GM19468 (cell line): ENCODE data around the gene SOX9.
"Not testable (repeated sequence)": the region's sequence is repeated elsewhere in the genome, so short reads cannot be mapped to it uniquely, and the experiment has no call there.

Experiments
- ATAC-seq: cut with Tn5 transposase; IDR thresholded peaks from one replicate; pipeline ENCODE4 v1.9.1; 2021; ENCODE audit warnings: mild to moderate bottlenecking, moderate library complexity, moderate number of reproducible peaks; ENCODE audit not compliant: unreplicated experiment; ENCODE audit errors: extremely low read depth

The SOX9 gene

DNA sequence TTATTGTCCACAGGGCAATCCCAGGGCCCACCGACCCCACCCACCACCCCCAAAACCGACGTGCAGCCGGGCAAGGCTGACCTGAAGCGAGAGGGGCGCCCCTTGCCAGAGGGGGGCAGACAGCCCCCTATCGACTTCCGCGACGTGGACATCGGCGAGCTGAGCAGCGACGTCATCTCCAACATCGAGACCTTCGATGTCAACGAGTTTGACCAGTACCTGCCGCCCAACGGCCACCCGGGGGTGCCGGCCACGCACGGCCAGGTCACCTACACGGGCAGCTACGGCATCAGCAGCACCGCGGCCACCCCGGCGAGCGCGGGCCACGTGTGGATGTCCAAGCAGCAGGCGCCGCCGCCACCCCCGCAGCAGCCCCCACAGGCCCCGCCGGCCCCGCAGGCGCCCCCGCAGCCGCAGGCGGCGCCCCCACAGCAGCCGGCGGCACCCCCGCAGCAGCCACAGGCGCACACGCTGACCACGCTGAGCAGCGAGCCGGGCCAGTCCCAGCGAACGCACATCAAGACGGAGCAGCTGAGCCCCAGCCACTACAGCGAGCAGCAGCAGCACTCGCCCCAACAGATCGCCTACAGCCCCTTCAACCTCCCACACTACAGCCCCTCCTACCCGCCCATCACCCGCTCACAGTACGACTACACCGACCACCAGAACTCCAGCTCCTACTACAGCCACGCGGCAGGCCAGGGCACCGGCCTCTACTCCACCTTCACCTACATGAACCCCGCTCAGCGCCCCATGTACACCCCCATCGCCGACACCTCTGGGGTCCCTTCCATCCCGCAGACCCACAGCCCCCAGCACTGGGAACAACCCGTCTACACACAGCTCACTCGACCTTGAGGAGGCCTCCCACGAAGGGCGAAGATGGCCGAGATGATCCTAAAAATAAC lies 3.0 kb downstream of the SOX9 start:
- no peak for ATAC-seq

DNA sequence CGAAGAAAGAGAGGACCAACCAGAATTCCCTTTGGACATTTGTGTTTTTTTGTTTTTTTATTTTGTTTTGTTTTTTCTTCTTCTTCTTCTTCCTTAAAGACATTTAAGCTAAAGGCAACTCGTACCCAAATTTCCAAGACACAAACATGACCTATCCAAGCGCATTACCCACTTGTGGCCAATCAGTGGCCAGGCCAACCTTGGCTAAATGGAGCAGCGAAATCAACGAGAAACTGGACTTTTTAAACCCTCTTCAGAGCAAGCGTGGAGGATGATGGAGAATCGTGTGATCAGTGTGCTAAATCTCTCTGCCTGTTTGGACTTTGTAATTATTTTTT lies 3.6 kb downstream of the SOX9 start:
- no peak for ATAC-seq

DNA sequence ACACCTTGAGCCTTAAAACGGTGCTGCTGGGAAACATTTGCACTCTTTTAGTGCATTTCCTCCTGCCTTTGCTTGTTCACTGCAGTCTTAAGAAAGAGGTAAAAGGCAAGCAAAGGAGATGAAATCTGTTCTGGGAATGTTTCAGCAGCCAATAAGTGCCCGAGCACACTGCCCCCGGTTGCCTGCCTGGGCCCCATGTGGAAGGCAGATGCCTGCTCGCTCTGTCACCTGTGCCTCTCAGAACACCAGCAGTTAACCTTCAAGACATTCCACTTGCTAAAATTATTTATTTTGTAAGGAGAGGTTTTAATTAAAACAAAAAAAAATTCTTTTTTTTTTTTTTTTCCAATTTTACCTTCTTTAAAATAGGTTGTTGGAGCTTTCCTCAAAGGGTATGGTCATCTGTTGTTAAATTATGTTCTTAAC lies 4.4 kb downstream of the SOX9 start:
- no peak for ATAC-seq

DNA sequence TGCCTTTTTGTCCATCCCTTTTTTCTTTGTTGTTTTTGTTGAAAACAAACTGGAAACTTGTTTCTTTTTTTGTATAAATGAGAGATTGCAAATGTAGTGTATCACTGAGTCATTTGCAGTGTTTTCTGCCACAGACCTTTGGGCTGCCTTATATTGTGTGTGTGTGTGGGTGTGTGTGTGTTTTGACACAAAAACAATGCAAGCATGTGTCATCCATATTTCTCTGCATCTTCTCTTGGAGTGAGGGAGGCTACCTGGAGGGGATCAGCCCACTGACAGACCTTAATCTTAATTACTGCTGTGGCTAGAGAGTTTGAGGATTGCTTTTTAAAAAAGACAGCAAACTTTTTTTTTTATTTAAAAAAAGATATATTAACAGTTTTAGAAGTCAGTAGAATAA lies 4.9 kb downstream of the SOX9 start:
- ATAC-seq, result no peak

DNA sequence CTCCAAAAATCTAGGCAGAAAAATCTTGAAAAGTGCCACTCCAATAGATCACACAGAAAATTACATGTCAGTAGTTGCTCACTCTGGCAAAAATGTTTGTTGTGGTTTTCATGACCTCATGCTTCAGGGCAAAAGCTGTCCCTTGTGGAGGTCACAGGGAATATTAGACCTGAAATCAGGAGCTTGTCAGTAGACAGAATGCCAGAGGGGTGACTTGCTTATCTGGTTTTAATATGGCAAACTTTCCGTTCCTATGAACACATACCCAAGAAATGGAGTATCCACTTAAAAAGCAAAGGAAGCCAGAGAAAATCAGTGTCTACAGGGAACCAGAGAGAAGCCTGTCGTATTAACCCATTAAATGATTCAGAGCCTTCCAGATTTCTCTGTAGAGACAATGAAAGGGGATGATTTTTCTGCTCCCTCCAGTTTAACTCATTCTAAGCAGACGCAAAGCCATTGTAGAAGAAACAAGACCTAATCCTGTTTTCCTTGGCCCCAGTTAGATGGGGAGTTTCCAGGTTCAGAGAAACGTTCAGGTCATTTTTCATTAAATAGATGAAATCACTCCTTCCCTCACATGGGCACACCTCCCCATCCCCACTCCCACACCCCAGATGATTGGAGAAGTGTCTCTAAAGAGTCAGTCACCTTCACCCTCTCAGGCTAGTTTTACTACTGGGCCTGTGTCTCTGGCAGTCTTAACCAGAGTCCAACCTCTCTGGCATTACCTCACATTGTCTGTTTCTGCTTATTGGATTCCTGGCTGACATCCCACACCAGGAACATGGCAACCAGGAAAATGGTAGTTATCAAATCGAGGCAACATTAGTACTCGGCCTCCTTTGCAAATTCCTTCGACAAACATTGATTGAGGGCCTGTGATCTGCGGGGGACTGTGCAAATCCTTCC lies 6.0 kb downstream of the SOX9 start:
- no peak for ATAC-seq

DNA sequence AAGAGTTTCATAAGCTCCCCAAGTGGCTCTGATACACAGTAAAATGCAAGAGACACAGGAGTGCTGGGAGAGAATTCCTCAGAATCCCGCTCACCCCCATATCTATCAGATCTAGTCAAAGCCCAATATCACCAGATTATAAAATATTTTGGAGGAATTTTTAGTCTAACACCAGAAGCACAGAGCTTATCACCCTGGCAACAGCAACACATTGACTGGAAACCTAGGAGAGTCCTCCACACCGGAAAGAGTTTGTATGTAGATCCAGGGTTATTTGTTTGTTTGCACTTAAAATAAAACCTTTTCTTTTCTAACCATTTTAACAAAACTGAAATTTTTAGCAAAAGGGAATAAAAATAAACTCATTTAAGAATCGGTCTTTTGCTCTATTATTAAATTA lies 7.2 kb downstream of the SOX9 start:
- no peak for ATAC-seq

DNA sequence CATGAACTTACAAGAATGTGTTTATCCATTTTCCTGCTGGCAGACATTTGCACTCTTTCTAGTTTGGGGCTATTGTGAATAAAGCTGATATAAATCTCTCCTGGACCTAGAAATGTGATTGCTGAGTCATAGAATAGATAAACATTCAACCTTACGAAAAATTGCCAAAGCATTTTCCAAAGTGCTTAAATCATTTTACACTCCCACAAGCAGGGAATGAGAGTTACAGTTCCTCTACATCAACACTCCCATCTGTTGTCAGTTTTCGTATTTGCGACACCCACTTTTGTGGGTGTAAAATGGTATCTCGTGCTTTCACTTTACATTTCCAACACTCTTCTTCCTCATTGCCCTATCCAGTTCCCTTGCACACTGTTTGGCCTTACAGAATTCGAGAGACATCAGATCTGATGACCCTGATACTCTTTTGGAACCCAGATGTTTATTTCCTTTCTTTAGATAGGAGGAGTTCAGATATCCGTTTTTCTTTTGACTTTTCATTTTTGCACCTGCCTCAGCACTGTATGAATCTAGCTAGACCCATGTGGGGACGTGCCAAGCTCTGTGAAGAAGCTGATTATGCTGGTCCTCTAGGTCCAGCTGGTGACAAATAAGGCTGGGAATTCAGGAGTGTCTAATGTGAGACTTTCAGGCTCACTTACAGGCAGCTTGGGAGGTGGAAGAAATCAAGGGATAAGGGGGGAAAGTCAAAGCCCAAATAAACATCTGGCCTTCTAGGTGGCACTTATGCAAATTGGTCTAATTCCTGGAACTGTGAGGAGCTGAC lies 14.0 kb downstream of the SOX9 start:
- ATAC-seq, result no peak

DNA sequence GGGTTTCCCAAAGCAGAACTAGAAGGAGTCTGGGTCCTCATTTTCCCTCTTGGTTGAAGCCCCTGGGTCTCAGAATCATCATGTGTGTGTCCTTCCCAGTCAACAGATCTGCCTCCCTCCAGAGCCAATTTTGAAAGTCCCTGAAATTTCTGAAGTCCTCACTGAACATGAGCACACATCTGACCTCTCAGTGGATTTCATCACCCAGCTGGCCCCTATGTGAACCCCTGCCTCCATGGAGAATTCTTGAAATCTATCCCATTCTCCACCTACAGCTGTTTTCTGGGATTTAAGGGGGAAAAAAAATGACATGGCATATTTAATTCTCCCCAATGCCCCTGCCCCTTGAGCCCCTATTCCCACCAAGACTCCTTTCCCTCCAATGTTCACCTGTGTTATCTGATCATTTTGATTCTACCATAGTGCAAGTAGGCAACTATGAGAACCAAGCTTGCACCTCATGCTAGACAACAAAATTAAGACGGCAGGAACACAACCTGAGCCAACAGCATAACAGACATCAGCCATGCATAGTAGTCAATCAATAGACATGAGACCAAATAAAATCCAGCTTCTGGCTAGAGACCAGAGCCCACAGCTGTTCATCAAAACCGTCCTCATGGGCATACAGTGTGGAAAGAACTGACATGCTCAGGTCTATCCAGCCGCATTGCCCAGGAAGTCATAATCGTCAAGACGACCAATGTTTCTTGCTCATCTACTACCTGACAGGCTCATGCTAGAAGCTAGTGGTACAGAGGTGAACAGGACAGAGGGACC lies 14.9 kb downstream of the SOX9 start:
- ATAC-seq, result no peak

DNA sequence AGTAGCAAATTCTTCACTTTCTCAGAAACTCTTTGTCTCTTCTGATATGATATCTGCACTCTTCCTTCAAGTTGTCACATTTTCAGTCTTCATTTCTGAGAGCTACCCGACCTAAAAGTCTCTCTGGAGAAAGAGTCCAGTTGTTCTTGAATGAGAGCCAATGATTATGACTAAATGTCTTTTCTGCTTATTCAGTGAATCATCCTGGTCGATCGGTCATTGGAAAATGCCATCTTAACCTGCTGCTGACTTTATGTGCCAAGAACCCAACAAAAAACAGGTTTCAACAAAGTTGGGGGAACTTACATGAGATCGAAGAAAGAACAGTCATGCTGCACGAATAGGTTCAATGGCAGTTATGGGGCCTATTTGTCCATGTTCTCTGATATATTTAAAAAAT lies 15.9 kb downstream of the SOX9 start:
- ATAC-seq, result no peak

DNA sequence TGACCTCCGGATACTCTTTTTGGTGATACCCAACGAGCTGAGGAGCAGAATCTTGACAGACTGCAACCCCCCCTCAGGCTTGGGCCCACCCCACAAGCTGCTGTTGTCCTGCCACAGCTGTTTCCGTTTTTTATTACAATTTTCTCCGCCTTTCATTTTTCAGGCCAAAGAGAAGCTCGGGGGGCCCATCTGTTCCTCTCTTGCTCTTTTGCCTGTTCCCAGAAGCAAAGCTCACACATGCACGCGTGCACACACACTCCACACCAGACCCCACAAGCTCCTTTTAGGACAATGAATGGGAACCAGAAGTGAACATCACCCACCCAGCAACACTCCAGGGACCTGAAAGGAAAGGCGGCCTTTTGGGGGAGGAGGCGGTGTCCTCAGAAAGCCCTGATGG lies 16.3 kb downstream of the SOX9 start:
- no peak for ATAC-seq

DNA sequence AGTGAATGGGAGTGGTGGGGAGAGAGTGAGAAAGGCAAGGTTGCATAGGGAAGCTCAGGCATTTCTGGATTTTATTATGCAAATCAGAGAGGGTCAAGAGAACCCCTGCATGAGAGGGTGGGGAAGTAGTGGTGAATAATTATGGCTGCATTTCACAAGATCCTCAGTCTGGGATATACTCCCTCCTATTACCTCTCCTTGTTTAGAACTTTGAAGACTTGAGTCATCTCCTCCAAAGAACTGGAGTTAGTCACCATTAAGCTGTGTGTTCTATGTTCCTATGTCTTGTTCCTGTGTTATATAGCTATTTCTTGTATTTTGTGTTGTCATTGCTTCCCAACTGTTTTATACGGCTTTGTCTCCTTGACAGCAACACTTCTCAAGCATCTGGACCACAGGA lies 18.4 kb downstream of the SOX9 start:
- ATAC-seq, result no peak

DNA sequence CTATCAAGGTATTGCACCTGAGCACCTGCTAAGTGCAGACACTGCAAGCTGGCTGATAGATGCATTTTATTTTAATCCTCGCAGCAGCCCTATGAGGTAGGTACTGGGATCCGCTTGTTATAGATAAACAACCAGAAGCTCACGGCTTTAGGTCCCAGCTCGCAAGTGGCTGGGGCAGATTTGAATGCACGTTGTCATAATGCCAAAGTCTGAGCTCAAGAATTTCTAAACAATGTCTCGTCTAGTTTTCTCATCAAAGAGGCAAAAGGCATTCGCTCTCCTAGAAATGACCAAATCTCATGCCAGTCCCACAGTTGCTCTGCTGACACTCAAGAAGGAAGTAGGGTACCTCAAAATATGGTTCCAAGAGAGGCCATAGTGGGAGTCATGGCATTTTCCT lies 20.5 kb downstream of the SOX9 start:
- no peak for ATAC-seq

DNA sequence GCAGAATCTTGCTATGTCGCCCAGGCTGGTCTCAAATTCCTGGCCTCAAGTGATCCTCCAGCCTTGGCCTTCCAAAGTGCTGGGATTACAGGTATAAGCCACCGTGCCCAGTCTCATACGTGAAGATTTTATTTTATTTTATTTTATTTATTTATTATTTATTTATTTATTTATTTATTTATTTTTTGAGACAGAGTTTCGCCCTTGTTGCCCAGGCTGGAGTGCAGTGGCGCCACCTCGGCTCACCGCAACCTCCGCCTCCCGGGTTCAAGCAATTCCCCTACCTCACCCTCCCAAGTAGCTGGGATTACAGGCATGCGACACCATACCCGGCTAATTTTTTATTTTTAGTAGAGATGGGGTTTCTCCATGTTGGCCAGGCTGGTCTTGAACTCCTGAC lies 21.3 kb downstream of the SOX9 start:
- ATAC-seq, result not testable (repeated sequence)

DNA sequence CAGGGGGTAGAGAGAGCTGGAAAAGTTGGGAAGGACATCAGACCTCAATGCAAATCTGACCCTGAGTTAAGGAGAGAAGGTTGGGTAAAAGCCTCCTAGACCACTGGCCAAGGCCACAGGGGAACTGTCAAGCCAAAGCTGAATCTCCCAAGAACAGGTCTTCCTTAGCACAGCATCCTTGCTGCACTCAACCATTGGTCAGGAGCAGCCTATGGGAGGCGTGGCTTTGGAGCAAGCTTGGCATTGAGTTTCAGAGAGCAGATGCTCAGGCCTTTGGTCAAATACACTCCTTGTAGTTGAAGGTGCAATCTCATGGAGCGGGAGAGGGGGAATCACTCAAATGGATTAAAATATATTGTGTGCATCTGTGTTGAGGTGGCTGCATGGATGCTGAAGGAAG lies 21.8 kb downstream of the SOX9 start:
- no peak for ATAC-seq

DNA sequence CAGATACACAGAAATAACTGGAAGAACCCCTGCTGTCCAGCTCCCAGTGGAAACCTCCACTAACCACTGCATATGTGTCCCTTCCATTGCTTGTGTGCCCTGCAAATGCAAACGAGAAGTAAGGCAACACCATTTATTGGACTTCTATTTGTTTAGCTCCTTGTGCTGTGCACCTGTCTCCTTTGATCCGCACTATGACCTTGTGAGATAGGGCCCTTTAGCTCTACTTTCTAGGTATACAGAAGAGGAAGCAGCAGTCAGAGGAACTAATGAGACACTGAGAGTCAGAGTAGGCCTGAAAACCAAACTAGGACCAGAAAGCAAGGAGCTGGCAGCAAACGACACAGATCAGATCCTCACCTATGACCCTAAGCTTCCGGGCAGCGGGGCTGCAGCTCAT lies 22.4 kb downstream of the SOX9 start:
- no peak for ATAC-seq

DNA sequence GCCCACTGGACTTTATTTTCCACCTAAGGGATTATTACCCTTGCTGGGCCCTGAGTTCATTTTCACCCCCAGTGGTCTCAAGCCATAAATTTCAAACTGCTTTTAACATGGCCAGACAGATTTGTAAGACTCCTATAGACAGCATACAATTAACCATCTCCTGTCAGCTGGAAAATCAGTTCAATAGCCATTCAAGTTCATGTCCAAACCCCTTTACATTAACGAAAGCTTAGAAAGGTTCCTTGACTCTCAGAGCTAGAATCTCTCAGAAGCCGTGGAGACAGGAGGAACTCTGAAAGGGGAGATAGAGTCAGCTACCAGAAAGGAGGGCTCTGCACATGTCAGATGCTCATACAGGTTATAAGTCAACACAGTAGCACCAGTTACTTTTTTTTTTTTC lies 23.3 kb downstream of the SOX9 start:
- no peak for ATAC-seq

DNA sequence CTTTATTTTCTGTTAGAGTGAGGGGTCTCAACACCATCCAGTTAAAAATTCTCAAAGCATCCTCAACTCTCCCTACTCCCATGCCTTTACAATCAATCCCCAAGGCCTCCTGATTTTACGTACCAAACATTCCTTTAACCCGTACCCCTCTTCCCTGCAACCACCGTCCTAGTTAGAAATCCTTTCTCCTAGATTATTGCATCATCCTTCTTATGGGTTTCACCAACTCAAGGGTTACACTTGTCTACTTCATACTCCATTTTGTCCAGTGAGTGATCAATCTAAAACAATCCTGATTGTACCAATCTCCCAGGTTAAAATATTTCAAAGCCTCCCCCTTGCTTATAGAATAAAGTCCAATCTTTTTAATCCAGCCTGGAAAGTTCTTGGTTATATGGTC lies 24.7 kb downstream of the SOX9 start:
- ATAC-seq, result no peak

DNA sequence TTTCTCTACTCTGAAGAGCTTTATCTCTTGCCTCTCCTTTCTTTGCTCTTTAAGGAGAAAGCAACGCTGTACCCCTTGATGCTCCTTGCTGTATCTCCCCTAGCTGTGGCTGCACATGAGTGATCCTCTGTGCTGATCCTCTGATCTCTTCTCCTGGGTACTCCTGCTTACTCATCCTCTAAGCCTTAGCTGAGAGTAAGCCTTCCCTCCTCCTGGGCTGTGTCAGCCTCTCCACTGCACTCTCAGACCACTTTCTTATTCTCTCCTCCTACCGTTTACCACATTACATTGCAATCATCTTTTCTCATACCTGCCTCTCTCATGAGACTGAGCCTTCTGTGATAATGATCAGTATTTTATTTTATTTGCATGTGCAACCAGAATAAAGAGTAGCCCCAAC lies 25.1 kb downstream of the SOX9 start:
- no peak for ATAC-seq

DNA sequence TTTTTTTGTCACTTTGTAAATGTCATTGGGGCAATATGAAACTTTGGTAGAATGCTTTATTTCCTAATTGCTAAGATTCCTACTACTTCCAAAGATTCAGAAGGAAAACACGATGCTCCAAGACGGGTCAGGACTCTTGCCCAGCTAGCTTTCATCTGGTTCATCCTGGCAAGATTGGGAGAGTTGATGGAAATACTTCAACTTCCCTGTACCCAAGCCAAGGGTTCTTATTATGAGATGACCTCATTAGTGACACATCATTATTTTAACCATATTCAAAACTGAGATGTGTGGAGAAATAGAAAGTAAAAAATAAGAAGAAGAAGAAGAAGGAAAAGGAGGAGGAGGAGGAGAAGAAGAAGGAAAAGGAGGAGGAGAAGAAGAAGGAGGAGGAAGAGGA lies 25.6 kb downstream of the SOX9 start:
- no peak for ATAC-seq
